Upper lobe of left lung (tissue), 6 donors: ENCODE measurements around the gene DPF3. TPM values are rescaled to one million over a fixed set of nuclear protein-coding genes. Genes with fewer than 3 reads are reported as not detected.

Source experiments
- ATAC-seq, 2 donors: fragments of 200-7000 bp; cut with Tn5 transposase; one replicate each; pipeline ENCODE4 v1.9.1; 2022; ENCODE audit warnings: mild to moderate bottlenecking in 2 of 2, moderate library complexity in 2 of 2; ENCODE audit not compliant: low FRiP score in 2 of 2
- DNase-seq, 2 donors: peaks; one replicate each; pipeline ENCODE4 v3.0.0-alpha.2; 2019 to 2020
- H3K27ac ChIP-seq, 4 donors: fragments of 200-600 bp; sonication (generic); one replicate each; pipeline ENCODE4 v1.5.1; 2016 to 2019
- H3K27me3 ChIP-seq, 4 donors: fragments of 200-600 bp; sonication (generic); one replicate each; pipeline ENCODE4 v1.5.1; 2017 to 2019
- H3K36me3 ChIP-seq, 4 donors: fragments of 200-600 bp; sonication (generic); one replicate each; pipeline ENCODE4 v1.5.1; 2016 to 2019
- H3K4me1 ChIP-seq, 4 donors: fragments of 200-600 bp; sonication (generic); one replicate each; pipeline ENCODE4 v1.5.1; 2018 to 2019
- H3K4me3 ChIP-seq, 4 donors: fragments of 200-600 bp; sonication (generic); one replicate each; pipeline ENCODE4 v1.5.1; 2017 to 2019; ENCODE audit warnings: mild to moderate bottlenecking in 2 of 4, moderate library complexity in 1 of 4
- H3K9me3 ChIP-seq, 4 donors: fragments of 200-600 bp; sonication (generic); one replicate each; pipeline ENCODE4 v1.5.1; 2018 to 2019
- CTCF ChIP-seq, 6 experiments: fragments of 450-650 bp in 4 of 6; fragments of 200-600 bp in 2 of 6; sonication (generic) in 2 of 6; IDR thresholded peaks; one replicate each; pipeline ENCODE4 v1.5.1; 2016 to 2019; ENCODE audit warnings: antibody characterized with exemption in 6 of 6
- EP300 ChIP-seq, 4 donors: sonication (generic); formaldehyde crosslinking; IDR thresholded peaks; one replicate each; pipeline ENCODE4 v1.5.1; 2017; ENCODE audit warnings: antibody characterized with exemption in 4 of 4, control low read depth in 2 of 4
- POLR2A ChIP-seq, 4 donors: fragments of 450-650 bp; IDR thresholded peaks; one replicate each; pipeline ENCODE4 v1.5.1; 2016 to 2017; ENCODE audit warnings: antibody characterized with exemption in 4 of 4, mild to moderate bottlenecking in 2 of 4
- POLR2AphosphoS5 ChIP-seq, 2 donors: sonication (generic); formaldehyde crosslinking; IDR thresholded peaks; one replicate each; pipeline ENCODE4 v1.5.1; 2017; ENCODE audit warnings: antibody characterized with exemption in 2 of 2
- WGBS, 2 donors: methylation state at CpG; one replicate each; pipeline ENCODE4 v1.1.5; 2017 to 2018; 5-methylcytosine and 5-hydroxymethylcytosine counted together
- total RNA-seq, 6 donors: library from RNA; depleted of rRNA in 4 of 6; stranded (reverse); fragments of >200 nt in 4 of 6; gene quantifications; one replicate each; pipeline versions ENCODE4 v1.1.0 to v1.2.1, GENCODE V29; 2016 to 2021
- donor health status: DM: no; HTN: no; CAD: no; lungs with moderate emphysema.
- donor health status: DM: no; HTN: yes; CAD: no; lungs with severe emphysema.

DPF3 gene
- total RNA-seq, 6 donors from 2014 or later, result 0.30 to 1.3 (median 1.0) TPM

DNA sequence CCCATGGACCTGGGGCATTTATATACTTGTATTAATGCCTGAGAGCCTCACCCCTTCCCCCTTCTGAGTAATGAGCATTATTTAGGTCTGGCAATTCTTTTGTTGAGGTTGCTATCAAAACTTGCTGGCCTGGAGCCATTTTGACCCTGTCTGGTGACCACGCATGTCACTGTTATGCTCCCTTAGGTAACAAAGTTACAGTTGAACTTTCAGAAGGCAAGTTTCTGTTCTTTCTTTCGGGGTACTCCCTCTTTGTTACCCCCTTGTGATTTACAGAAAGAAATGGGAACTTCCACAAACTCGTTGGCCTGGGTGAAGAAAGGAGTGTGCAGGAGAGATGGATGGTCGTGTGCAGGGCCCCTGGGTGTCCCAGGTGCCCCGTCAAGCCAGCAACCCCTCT, 305.4 kb downstream of the DPF3 start:
- Histone ChIP-seq H3K4me1 (no peaks in the 10 kb centered on the region), H3K27me3 (no peaks in the 10 kb centered on the region), H3K36me3 (no peaks in the 10 kb centered on the region), H3K4me3 (no peak overlapping the region), H3K27ac (no peak overlapping the region), H3K9me3 (no peaks in the 10 kb centered on the region)
- DNase-seq (no peak), ATAC-seq (no peak)
- 83% methylated on average over 5 of the region's 5 CpGs for WGBS, 2 donors
- no peak for TF ChIP-seq POLR2AphosphoS5 (IDR thresholded peaks at IDR 0.05)
- TF ChIP-seq EP300 (IDR thresholded peaks at IDR 0.05), result no peak
- TF ChIP-seq POLR2A (IDR thresholded peaks at IDR 0.05), result no peak
- no peak for TF ChIP-seq CTCF (IDR thresholded peaks at IDR 0.05)

DNA sequence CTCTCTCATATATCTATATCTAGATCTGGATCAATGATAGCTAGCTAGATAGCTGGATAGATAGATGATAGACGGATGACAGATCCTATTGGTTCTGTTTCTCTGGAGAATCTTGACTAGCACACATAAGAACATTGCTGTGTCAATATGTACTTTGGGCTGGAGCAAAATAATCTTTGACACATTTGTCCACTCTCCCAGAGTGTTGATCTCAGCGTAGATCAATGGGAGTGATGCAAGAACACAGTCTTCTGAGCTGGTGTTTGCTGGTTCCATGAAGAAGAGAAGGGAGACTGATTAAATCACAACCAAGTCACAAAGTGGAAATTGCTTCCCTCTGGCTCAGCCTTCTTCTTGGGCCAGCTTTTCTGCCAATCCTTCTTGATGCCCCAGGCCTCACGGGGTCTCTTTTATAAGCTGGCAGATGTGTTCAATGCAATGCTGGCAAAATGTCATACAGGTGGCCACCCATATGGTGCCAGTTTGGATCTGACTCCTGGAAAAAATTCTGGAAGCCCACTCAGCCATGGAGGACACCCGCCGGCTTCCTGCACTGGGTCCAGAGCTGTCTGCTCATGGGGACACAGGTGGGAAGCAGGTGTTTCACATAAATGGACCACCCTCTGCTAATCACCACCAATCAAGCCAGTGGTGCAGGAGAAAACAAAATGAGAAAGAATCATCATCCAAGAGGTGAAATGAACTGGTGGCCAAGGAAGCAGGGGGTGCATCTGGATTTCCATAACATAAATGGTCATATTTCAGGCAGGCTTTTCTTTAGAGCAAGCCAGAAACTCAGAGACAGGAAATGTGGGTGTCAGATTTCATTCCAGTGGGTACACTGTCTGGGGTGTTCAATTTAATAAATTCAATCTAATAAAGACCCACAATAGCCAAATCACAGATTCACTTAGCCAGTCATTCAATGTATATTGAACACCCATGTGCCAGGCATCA, 310.3 kb downstream of the DPF3 start:
- no peak overlapping the region for H3K4me3 ChIP-seq
- no peaks in the 10 kb centered on the region for H3K27me3 ChIP-seq
- WGBS, 2 donors, result 93 to 96% methylated on average over 5 of the region's 5 CpGs
- no peaks in the 10 kb centered on the region for H3K4me1 ChIP-seq
- H3K36me3 ChIP-seq, result no peaks in the 10 kb centered on the region
- H3K27ac ChIP-seq, result no peak overlapping the region
- no peak for DNase-seq
- no peak for ATAC-seq
- no peaks in the 10 kb centered on the region for H3K9me3 ChIP-seq
- TF ChIP-seq POLR2A (IDR thresholded peaks at IDR 0.05) (no peak), CTCF (IDR thresholded peaks at IDR 0.05) (no peak), POLR2AphosphoS5 (IDR thresholded peaks at IDR 0.05) (no peak), EP300 (IDR thresholded peaks at IDR 0.05) (no peak)

GRCh38 chr14:72582582-72582981, 311.3 kb downstream of the DPF3 start:
- Histone ChIP-seq H3K27me3 (no peaks in the 10 kb centered on the region), H3K27ac (no peak overlapping the region), H3K4me1 (no peaks in the 10 kb centered on the region), H3K36me3 (no peaks in the 10 kb centered on the region), H3K4me3 (no peak overlapping the region), H3K9me3 (no peaks in the 10 kb centered on the region)
- ATAC-seq (no peak), DNase-seq (no peak)
- WGBS, 2 donors, result 84 to 100% methylated on average over 1 of the region's 1 CpG
- TF ChIP-seq POLR2AphosphoS5 (IDR thresholded peaks at IDR 0.05), result no peak
- TF ChIP-seq CTCF (IDR thresholded peaks at IDR 0.05), result no peak
- TF ChIP-seq POLR2A (IDR thresholded peaks at IDR 0.05), result no peak
- TF ChIP-seq EP300 (IDR thresholded peaks at IDR 0.05), result no peak

DNA sequence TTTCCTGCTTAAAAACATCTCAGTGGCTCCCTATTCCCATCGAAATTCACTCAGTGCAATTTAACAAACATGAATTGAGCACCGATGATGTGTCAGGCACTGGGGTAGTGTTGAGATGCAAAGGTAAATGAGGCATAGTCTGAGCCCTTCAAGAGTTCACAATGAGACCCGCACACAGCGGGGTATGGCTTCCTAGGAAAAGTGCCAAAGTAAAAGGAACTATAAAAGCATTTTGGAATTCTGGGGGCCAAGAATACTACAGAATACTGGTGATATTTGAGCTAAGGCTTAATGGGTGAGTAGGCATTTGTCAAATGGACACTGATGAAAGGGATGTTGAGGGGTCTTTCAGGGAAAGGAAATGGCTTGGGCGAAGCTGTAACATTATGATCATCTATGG, 315.4 kb downstream of the DPF3 start:
- no peaks in the 10 kb centered on the region for H3K27me3 ChIP-seq
- DNase-seq (no peak), ATAC-seq (no peak)
- TF ChIP-seq EP300 (IDR thresholded peaks at IDR 0.05), result no peak
- TF ChIP-seq POLR2A (IDR thresholded peaks at IDR 0.05), result no peak
- TF ChIP-seq CTCF (IDR thresholded peaks at IDR 0.05), result no peak
- TF ChIP-seq POLR2AphosphoS5 (IDR thresholded peaks at IDR 0.05), result no peak
- no peak overlapping the region for H3K27ac ChIP-seq
- WGBS, 2 donors, result 85 to 90% methylated on average over 5 of the region's 5 CpGs
- no peaks in the 10 kb centered on the region for H3K36me3 ChIP-seq
- no peaks in the 10 kb centered on the region for H3K4me1 ChIP-seq
- H3K9me3 ChIP-seq, result no peaks in the 10 kb centered on the region
- H3K4me3 ChIP-seq, result no peak overlapping the region

- H3K9me3 ChIP-seq, result no peaks in the 10 kb centered on the region
- TF ChIP-seq EP300 (IDR thresholded peaks at IDR 0.05) (no peak), CTCF (IDR thresholded peaks at IDR 0.05) (no peak), POLR2AphosphoS5 (IDR thresholded peaks at IDR 0.05) (no peak), POLR2A (IDR thresholded peaks at IDR 0.05) (no peak)
- H3K27ac ChIP-seq, result no peak overlapping the region
- 63 to 67% methylated on average over 5 of the region's 5 CpGs for WGBS, 2 donors
- no peaks in the 10 kb centered on the region for H3K27me3 ChIP-seq
- no peak for ATAC-seq
- H3K4me3 ChIP-seq, result no peak overlapping the region
- H3K36me3 ChIP-seq, result no peaks in the 10 kb centered on the region
- H3K4me1 ChIP-seq, result no peaks in the 10 kb centered on the region
- DNase-seq, result no peak
These were observed 316.4 kb downstream of the DPF3 start for GRCh38 chr14:72577521-72577920.
